Dermis blood vessel endothelial cell (primary cell): ENCODE data around the gene VWF. TPM values are rescaled to one million over a fixed set of nuclear protein-coding genes. Genes with fewer than 3 reads are reported as not detected.
"Not testable (repeated sequence)": the region's sequence is repeated elsewhere in the genome, so short reads cannot be mapped to it uniquely, and the experiment has no call there.

Source experiments
- DNase-seq: peaks from one replicate; pipeline ENCODE4 v3.0.0; 2010
- total RNA-seq: library from RNA; depleted of rRNA; stranded (reverse); fragments of >200 nt; gene quantifications from 2 replicates; pipeline ENCODE4 v1.2.3, GENCODE V29; 2014

The VWF gene
- total RNA-seq, 1 donor from 2014 or later: 3,052 TPM

GRCh38 chr12:6104027-6104426 lies 20.4 kb downstream of the VWF start:
- no peak for DNase-seq

GRCh38 chr12:6102021-6102420 lies 22.4 kb downstream of the VWF start:
- not testable (repeated sequence) for DNase-seq

DNA sequence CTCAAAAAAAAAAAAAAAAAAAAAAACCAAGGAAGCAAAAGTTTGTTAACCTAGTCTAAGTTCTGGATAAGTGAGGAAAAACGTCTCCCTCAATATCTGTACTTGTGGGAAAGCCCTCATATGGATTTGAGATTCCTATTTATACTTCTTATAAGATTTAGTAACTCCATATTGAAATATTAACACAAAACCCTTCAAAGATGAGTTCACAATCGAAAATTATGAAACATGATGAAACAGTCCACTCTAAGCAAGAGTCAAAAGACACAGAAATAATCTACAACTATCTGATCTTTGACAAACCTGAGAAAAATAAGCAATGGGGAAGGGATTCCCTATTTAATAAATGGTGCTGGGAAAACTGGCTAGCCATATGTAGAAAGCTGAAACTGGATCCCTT lies 25.2 kb downstream of the VWF start:
- no peak for DNase-seq

DNA sequence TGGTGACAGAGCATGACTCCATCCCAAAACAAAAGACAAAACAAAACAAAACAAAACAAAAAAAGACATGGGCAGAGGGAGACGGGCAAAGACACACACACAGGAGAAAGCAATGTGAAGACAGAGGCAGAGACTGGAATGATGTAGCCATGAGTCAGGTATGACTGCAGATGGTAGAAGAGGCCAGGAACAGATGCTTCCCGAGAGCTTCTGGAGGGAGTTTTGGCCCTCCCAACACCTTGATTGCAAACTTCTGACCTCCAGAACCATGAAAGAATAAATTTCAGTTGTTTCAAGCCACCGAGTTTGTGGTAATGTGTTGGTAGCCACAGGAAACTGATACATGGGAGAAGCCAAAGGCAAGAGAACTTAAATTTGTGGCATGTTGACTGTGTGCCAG lies 27.1 kb downstream of the VWF start:
- DNase-seq: peak; percentile 63

GRCh38 chr12:6096527-6096926 lies 27.9 kb downstream of the VWF start:
- DNase-seq: no peak

GRCh38 chr12:6095269-6095668 lies 29.2 kb downstream of the VWF start:
- no peak for DNase-seq

DNA sequence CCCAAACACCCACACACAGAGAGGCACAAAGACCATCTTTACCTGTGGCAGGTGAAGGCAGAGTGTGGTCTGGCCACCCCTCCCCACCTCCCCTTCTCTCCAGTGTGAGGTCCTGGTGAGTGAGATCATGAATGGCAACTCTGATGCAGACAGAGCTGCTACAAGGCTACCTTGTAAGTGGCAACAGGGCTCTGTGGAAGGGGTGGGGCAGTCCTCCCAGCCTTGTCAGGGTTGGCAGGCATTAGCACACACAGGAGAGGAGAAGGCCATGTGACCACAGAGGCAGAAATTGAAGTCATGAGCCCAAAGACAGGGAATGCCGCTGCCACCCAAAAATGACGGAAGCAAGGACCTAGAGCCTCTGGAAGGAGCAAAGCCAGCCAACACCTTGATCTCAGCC lies 30.7 kb downstream of the VWF start:
- peak; percentile 41 for DNase-seq

- peak; percentile 95 for DNase-seq
Observed at GRCh38 chr12:6092784-6093722, 31.4 kb downstream of the VWF start.

DNA sequence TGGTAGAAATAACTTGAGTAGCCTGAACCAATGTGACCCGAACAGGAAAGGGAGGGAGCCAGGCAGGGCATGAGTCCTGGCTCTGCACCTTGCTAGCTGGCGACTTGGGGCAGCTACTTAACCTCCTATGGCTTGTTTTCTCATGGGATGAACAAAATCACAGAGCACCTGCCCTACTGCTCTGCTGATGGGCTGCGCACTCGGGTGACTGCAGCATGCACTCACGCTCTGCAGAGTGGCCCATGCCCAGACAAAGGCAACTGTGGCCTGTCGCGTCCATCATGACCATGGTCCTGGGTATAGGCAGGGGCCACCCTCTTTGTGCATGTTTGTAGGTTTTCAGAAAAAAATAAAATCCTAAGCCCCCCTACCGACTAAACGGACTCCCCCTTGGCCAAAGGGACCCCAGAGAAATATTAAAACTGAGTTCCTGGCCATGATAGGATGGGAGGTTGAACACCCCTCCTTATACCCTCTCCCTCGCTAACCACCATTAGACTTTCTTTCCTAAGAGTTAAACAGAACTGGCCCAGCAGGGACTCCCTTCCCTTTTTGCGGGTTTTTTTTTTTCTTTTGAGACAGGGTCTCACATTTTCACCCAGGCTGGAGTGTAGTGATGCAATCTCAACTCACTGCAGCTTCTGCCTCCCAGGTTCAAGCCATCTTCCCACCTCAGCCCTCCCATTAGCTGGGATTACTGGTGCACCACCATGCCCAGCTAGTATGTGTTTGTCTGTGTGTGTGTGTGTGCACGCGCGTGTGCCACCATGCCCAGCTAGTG lies 32.5 kb downstream of the VWF start:
- DNase-seq: peak; percentile 12

- DNase-seq: no peak
Observed at GRCh38 chr12:6090803-6091202, 33.7 kb downstream of the VWF start.

- peak; percentile 63 for DNase-seq
Observed at GRCh38 chr12:6088921-6089747, 35.3 kb downstream of the VWF start.

DNA sequence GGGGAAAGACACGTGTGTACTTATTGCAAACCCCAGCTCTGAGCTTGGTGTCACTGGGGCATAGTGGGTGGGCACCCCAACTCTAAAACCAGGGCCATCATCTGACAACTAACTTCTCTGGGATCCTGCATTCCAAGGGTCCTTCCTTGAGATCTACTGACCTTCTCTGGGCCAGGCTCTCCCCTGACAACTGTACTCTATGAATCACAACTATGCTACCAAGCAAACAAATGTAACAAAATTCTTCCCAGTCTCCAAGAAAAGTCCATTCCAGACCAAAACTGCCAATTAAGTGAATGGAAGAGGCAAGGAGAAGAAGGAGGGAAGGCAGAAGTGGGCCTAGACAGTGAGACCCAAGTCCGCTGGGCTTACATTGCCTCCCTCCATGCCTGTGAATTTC lies 38.2 kb downstream of the VWF start:
- no peak for DNase-seq

DNA sequence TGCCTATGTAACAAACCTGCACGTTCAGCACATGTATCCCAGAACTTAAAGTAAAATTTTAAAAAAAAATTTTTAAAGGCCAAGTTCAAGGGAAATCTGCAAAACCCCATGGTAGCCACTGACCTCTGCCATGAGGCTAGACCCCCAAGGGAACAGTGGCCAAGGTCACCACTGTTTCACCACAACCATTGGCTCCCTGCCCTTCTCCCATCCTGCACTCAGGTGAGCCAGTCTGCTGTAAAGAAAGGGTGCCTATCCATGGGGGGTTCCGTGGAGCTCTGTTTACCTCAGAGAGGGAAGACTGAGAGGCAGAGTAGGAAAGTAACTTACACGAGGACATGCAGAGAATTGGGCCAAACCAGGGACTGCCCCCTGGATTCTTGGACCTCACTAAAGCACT lies 38.6 kb downstream of the VWF start:
- no peak for DNase-seq

GRCh38 chr12:6084969-6085450 lies 39.5 kb downstream of the VWF start:
- DNase-seq: no peak

GRCh38 chr12:6084261-6084968 lies 40.1 kb downstream of the VWF start:
- DNase-seq: peak; percentile 83

- DNase-seq: no peak
Observed at GRCh38 chr12:6083601-6084000, 40.9 kb downstream of the VWF start.

- no peak for DNase-seq
Observed at GRCh38 chr12:6082613-6083012, 41.9 kb downstream of the VWF start.

- no peak for DNase-seq
Observed at GRCh38 chr12:6080149-6081045, 44.1 kb downstream of the VWF start.

- no peak for DNase-seq
Observed at GRCh38 chr12:6078398-6079096, 45.9 kb downstream of the VWF start.

DNA sequence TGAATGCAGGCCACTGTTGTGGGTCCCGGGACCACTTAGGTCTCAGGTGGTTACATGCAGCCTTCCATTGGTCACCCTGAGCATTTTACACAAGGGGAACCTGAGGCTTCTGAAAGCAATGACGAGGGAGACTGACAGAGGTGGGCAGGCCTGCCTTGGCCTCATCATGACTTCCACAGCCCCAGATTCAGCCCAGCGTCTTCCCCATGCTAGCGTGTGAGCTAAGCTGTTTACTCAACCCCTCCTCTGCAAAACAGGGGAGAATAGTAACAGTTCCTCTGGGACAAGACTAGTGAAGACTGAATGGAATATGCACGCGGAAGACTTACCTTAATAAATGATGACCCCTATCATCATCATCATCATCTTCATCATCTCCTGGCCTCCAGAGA lies 46.8 kb downstream of the VWF start:
- DNase-seq: no peak
